ENCODE measurements around the gene SPTAN1. TPM values are rescaled to one million over a fixed set of nuclear protein-coding genes. Genes with fewer than 3 reads are reported as not detected.
A peak's percentile ranks its signal among the peaks of the same experiment; 100 is the strongest.

SPTAN1 gene
- total and polyA plus RNA-seq, 2 of the 4 experiments (the other 2 are of a cell fraction): 275 to 327 TPM

DNA sequence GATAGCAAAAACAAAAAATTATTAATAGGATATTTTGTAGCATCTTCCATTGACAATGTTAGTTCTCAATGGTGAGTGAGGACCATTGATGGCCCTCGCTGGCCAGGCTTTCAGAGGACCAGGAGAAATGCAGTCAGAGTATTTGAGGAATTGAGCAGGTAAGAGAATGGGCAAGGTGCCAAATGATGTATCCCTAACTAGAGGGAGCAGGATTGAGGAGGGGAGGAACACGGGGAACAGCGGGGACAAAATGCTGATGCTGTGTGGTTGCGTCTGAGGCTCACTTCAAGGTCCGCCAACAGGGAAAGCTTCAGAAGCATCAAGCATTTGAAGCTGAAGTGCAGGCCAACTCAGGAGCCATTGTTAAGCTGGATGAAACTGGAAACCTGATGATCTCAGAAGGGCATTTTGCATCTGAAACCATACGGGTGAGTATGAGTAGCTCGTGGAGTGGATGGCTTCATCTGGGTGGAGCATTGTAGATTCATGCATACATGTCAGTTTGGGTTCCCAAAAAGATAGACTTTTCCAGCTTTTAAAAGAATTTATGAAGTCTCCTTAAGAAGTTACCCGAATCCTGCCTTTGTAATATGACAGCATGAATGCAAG is 16.2 kb downstream of the SPTAN1 start:
- Histone ChIP-seq H4K5ac (ENCODE audit: low read depth, low read length) (no peak overlapping the region), H2BK120ac (ENCODE audit: low read depth, low read length) (no peak overlapping the region), H3K4me1 (ENCODE audit: control insufficient read depth, insufficient read depth, low read length) (peaks cover 3% of the 10 kb centered on the region; the same call in 1 of the 2 replicates), H3K9ac (ENCODE audit: low read depth, low read length) (no peak overlapping the region), H2AFZ (replicated peaks; ENCODE audit: low read length, poor library complexity) (no peak overlapping the region), H3K9me3 (ENCODE audit: control insufficient read depth, insufficient read depth, low read length) (no peaks in the 10 kb centered on the region), H2BK20ac (ENCODE audit: low read depth, low read length) (no peak overlapping the region), H2AK5ac (ENCODE audit: low read depth, low read length) (no peak overlapping the region), H2AK9ac (replicated peaks; ENCODE audit: low read depth, low read length, poor library complexity) (no peak overlapping the region), H3K18ac (ENCODE audit: low read depth, low read length) (no peak overlapping the region), H3K27ac (ENCODE audit: insufficient read depth, low read length) (no peak overlapping the region), H4K8ac (ENCODE audit: low read depth in 2 of 2, low read length in 2 of 2) (no peak overlapping the region), H3K36me3 (ENCODE audit: control insufficient read depth, insufficient read depth, low read length) (peaks cover 41% of the 10 kb centered on the region), H3K56ac (ENCODE audit: extremely low read depth, insufficient read depth, low read length) (no peak overlapping the region), H3K4me2 (ENCODE audit: low read depth, low read length) (no peak overlapping the region), H3K9me1 (ENCODE audit: insufficient read depth, low read length) (peaks cover 16% of the 10 kb centered on the region), H4K91ac (ENCODE audit: insufficient read depth, low read depth, low read length) (no peak overlapping the region), H3K14ac (replicated peaks; ENCODE audit: low read depth, low read length) (no peak overlapping the region), H3K4me3 (ENCODE audit: insufficient read depth, low read depth, low read length) (no peak overlapping the region), H3K4ac (ENCODE audit: low read depth, low read length) (no peak overlapping the region), H2BK15ac (ENCODE audit: low read depth, low read length) (no peak overlapping the region), H3K23ac (ENCODE audit: low read depth, low read length) (no peak overlapping the region), H4K20me1 (ENCODE audit: insufficient read depth, low read length) (peaks cover 58% of the 10 kb centered on the region), H3K79me1 (ENCODE audit: low read depth in 1 of 2, low read length in 2 of 2) (peaks cover 44 to 69% of the 10 kb centered on the region in 2 experiments), H3K27me3 (ENCODE audit: control insufficient read depth, insufficient read depth, low read length) (no peaks in the 10 kb centered on the region), H2BK5ac (ENCODE audit: low read depth, low read length, poor library complexity, severe bottlenecking) (no peak overlapping the region)
- TF ChIP-seq BHLHE40 (IDR thresholded peaks at IDR 0.05; ENCODE audit: low read depth, low read length): no peak
- TF ChIP-seq CHD1 (IDR thresholded peaks at IDR 0.05; ENCODE audit: low read depth, low read length): no peak
- no peak for TF ChIP-seq POLR2A (IDR thresholded peaks at IDR 0.05; ENCODE audit: low read depth, low read length)
- no peak for TF ChIP-seq MAFK (IDR thresholded peaks at IDR 0.05; ENCODE audit: low read depth, low read length)
- no peak for TF ChIP-seq CTCF (conservative IDR thresholded peaks at IDR 0.05; ENCODE audit: low read depth, low read length)
- TF ChIP-seq RCOR1 (IDR thresholded peaks at IDR 0.05; ENCODE audit: insufficient replicate concordance, low read length): no peak
- no peak for TF ChIP-seq NFE2L2 (IDR thresholded peaks at IDR 0.05; ENCODE audit: low read depth, low read length)
- TF ChIP-seq, protein P1, sequence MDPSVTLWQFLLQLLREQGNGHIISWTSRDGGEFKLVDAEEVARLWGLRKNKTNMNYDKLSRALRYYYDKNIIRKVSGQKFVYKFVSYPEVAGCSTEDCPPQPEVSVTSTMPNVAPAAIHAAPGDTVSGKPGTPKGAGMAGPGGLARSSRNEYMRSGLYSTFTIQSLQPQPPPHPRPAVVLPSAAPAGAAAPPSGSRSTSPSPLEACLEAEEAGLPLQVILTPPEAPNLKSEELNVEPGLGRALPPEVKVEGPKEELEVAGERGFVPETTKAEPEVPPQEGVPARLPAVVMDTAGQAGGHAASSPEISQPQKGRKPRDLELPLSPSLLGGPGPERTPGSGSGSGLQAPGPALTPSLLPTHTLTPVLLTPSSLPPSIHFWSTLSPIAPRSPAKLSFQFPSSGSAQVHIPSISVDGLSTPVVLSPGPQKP (IDR thresholded peaks at IDR 0.05; ENCODE audit: borderline replicate concordance, low read depth, low read length): no peak
- no peak for TF ChIP-seq SMC3 (IDR thresholded peaks at IDR 0.05; ENCODE audit: low read depth, low read length)
- no peak for TF ChIP-seq MAZ (IDR thresholded peaks at IDR 0.05; ENCODE audit: borderline replicate concordance, low read depth, low read length)
- TF ChIP-seq MXI1 (IDR thresholded peaks at IDR 0.05; ENCODE audit: borderline replicate concordance, low read depth, low read length): no peak
- CTCF ChIA-PET: interaction anchor here (0.6 to 1.1 kb wide), 3 partner anchors 10 to 112 kb away, joined by 3 read pairs; no protein-coding TSS in a partner anchor
- intact Hi-C loops (cut with micrococcal nuclease): no loop called here
- 81% methylated on average over 5 of the region's 8 CpGs; no CpG with 5 or more reads in 1 of the 2 experiments for WGBS, 2 experiments (ENCODE audit: extremely low coverage in 2 of 2, insufficient read length in 1 of 2)
- BruUV-seq (replicated peaks): no TSS peak
- dilution Hi-C loops (cut with HindIII; ENCODE audit: low sequenced_read_pairs, unreplicated experiment): no loop called here
- POLR2A ChIA-PET (ENCODE audit: unreplicated experiment): no interaction called here
- in situ Hi-C loops (cut with MboI; ENCODE audit: low sequenced_read_pairs): no loop called here
- DNase-seq (peak; percentile 47), ATAC-seq (ENCODE audit: low read depth) (no peak)
